ENCODE data around the gene SLC6A1. TPM values are rescaled to one million over a fixed set of nuclear protein-coding genes. Genes with fewer than 3 reads are reported as not detected.

The SLC6A1 gene
- polyA plus RNA-seq, 1 donor, result 1.3 TPM

DNA sequence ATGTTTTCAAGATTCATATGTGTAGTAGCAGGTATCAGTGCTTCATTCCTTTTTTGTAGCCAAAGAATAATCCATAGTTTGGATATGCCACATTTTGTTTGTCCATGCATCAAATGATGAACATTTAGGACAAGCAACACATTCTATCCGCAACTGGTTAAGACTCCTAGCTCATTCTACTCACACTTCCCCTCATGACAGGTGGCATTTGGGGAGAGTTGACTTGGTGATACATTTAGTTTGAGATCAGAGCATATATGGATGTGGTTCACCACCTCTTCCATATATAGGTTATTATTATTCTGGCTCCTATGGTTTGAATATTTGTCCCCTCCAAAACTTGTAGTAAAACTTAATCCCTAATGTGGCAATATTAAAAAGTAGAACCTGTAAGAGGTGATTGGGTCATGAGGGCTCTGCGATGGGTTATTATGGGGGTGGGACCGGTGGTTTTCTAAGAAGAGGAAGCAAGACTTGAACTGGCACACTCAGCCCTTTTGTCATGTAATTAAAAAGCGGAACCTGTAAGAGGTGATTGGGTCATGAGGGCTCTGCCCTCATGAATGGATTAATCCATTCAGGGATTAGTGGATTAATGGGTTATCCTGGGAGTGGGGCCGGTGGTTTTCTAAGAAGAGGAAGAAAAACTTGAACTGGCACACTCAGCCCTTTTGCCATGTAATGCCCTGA is 86.4 kb downstream of the SLC6A1 start:
- Histone ChIP-seq H3K4me3 (ENCODE audit: low read length) (no peak overlapping the region), H3K9me3 (ENCODE audit: control insufficient read depth, low read depth, low read length) (no peaks in the 10 kb centered on the region), H3K4me1 (ENCODE audit: control insufficient read depth, insufficient read depth, low read length) (no peaks in the 10 kb centered on the region), H3K27me3 (ENCODE audit: control insufficient read depth, insufficient read depth, low read length) (peaks cover 5% of the 10 kb centered on the region), H3K36me3 (ENCODE audit: control insufficient read depth, insufficient read depth, low read length) (no peaks in the 10 kb centered on the region), H3K27ac (ENCODE audit: low read length) (no peak overlapping the region)
- WGBS (ENCODE audit: insufficient coverage, low lambda C conversion rate), result no CpG with 5 or more reads among the region's 5 CpGs
- DNase-seq, result no peak

DNA sequence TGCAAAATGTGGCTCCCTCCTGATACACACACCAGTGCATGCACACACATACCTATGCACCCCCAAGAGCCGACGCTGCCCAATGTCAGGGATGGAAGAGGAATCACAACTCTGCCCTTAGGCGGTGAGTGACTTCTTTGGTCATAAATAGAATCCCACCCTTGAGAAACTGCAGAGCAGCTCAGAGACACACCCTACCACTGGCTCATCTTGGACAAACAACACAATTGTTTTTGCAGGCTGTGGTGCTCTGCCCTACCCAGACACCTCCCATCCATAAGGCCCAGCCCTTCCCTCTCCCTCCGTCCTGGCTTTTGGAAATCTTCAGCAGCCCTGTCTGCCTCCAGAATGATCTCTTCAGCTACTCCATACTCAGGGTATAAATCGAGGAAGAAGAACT is 87.9 kb downstream of the SLC6A1 start:
- Histone ChIP-seq H3K27ac (ENCODE audit: low read length) (no peak overlapping the region), H3K27me3 (ENCODE audit: control insufficient read depth, insufficient read depth, low read length) (peaks cover 5% of the 10 kb centered on the region), H3K9me3 (ENCODE audit: control insufficient read depth, low read depth, low read length) (no peaks in the 10 kb centered on the region), H3K4me1 (ENCODE audit: control insufficient read depth, insufficient read depth, low read length) (no peaks in the 10 kb centered on the region), H3K36me3 (ENCODE audit: control insufficient read depth, insufficient read depth, low read length) (no peaks in the 10 kb centered on the region), H3K4me3 (ENCODE audit: low read length) (no peak overlapping the region)
- no peak for DNase-seq
- WGBS (ENCODE audit: insufficient coverage, low lambda C conversion rate), result no CpG with 5 or more reads among the region's 5 CpGs

DNA sequence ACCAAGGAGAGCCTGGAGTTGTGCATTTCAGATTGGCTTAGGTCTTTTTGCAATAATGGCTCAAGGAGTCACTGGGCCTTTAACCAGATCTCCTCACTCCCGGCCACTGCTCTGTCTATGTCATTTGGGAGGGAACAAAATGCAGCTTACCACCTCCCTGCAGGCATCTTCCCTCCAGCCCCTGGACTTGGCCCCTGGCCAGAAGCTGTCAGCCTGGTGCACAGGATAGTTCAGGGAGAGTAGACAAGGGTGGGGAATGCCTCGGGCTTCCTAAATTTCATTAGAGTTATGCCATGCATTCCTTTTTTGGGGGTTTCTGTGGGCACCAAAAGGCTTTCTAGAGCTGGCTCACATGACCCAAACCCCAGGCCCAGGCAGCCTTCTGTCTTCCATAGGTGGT is 91.5 kb downstream of the SLC6A1 start:
- no CpG with 5 or more reads among the region's 2 CpGs for WGBS (ENCODE audit: insufficient coverage, low lambda C conversion rate)
- no peak overlapping the region for H3K4me3 ChIP-seq (ENCODE audit: low read length)
- DNase-seq, result no peak
- no peaks in the 10 kb centered on the region for H3K9me3 ChIP-seq (ENCODE audit: control insufficient read depth, low read depth, low read length)
- peaks cover 5% of the 10 kb centered on the region for H3K27me3 ChIP-seq (ENCODE audit: control insufficient read depth, insufficient read depth, low read length)
- H3K4me1 ChIP-seq (ENCODE audit: control insufficient read depth, insufficient read depth, low read length), result no peaks in the 10 kb centered on the region
- H3K27ac ChIP-seq (ENCODE audit: low read length), result no peak overlapping the region
- no peaks in the 10 kb centered on the region for H3K36me3 ChIP-seq (ENCODE audit: control insufficient read depth, insufficient read depth, low read length)

DNA sequence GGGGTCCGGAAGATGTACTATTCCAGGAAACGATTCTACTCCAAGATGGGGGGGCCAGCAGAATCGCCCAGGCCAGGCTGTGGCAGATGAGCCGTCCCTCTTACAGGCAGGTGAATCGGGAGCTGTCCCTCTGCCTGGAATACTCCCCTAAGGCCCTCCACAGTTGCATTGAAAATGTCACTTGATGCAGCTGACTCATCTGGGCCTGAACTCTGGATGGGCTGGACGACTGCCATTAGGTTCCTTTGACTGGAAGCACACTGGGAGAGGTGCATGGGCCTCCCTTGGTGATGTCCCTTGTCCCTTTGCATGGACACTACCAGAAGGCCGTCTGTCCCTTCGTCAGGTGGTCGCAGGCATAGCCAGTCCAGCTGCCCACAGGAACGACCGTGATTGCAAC is 92.1 kb downstream of the SLC6A1 start:
- Histone ChIP-seq H3K9me3 (ENCODE audit: control insufficient read depth, low read depth, low read length) (no peaks in the 10 kb centered on the region), H3K27ac (ENCODE audit: low read length) (no peak overlapping the region), H3K27me3 (ENCODE audit: control insufficient read depth, insufficient read depth, low read length) (peaks cover 5% of the 10 kb centered on the region), H3K36me3 (ENCODE audit: control insufficient read depth, insufficient read depth, low read length) (no peaks in the 10 kb centered on the region), H3K4me1 (ENCODE audit: control insufficient read depth, insufficient read depth, low read length) (no peaks in the 10 kb centered on the region), H3K4me3 (ENCODE audit: low read length) (no peak overlapping the region)
- no peak for DNase-seq
- WGBS (ENCODE audit: insufficient coverage, low lambda C conversion rate), result no CpG with 5 or more reads among the region's 11 CpGs

DNA sequence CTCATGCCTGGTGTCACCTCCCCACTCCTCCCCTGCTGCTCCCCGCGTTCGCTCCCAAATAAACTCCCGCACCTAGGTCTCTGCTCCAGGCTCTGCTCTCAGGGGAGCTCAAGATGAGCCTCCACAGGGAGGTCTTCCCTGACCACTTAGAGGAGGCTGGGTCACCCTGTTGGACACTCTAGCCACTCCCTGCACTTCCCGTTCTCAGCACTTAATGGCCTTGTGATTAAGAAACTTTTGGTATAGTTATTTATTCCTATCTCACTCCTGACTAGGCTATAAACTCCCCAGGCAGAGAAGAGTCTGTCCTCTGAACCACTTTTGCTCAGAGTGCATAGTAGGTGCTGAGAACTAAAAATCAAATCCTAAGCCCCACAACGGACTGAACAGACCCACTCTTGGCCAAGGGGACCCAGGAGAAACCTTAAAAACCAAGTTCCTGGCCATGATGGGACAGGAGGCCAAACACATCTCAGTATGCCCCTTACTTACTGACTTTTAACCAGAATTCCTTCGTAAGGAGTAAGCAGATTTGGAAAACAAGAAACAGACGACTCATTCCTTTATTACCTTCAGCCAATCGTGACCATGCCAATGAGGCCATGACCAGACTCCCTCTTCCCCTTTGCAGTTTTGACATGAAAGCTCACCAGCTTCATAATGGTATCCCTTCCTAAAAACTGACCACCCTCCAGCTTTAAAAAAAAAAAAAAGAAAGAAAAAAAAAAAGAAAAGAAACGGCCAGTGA is 92.7 kb downstream of the SLC6A1 start:
- Histone ChIP-seq H3K4me3 (ENCODE audit: low read length) (no peak overlapping the region), H3K4me1 (ENCODE audit: control insufficient read depth, insufficient read depth, low read length) (no peaks in the 10 kb centered on the region), H3K27me3 (ENCODE audit: control insufficient read depth, insufficient read depth, low read length) (peaks cover 5% of the 10 kb centered on the region), H3K9me3 (ENCODE audit: control insufficient read depth, low read depth, low read length) (no peaks in the 10 kb centered on the region), H3K36me3 (ENCODE audit: control insufficient read depth, insufficient read depth, low read length) (no peaks in the 10 kb centered on the region), H3K27ac (ENCODE audit: low read length) (no peak overlapping the region)
- no peak for DNase-seq
- no CpG with 5 or more reads among the region's 10 CpGs for WGBS (ENCODE audit: insufficient coverage, low lambda C conversion rate)

DNA sequence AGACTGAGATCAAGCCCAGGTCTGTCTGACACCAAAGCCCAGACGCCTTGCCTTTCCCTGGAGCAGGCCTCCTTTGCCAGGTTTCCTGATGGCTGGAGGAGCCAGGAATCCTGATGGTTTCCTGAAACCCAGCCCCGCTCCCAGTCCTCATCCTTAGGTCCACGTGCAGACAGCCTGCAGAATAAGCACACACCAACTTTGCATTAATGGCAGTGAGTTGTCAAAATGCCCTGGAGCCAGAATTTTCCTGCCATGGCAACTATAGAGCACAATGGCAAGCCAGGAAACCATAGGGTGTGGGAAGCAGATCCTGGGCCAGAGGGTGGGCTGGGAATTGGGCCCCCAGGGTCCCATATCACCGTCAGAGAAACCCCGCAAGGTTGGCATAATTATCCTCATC is 94.3 kb downstream of the SLC6A1 start:
- Histone ChIP-seq H3K27me3 (ENCODE audit: control insufficient read depth, insufficient read depth, low read length) (peaks cover under 1% of the 10 kb centered on the region), H3K9me3 (ENCODE audit: control insufficient read depth, low read depth, low read length) (no peaks in the 10 kb centered on the region), H3K4me3 (ENCODE audit: low read length) (no peak overlapping the region), H3K4me1 (ENCODE audit: control insufficient read depth, insufficient read depth, low read length) (no peaks in the 10 kb centered on the region), H3K27ac (ENCODE audit: low read length) (no peak overlapping the region), H3K36me3 (ENCODE audit: control insufficient read depth, insufficient read depth, low read length) (no peaks in the 10 kb centered on the region)
- no CpG with 5 or more reads among the region's 5 CpGs for WGBS (ENCODE audit: insufficient coverage, low lambda C conversion rate)
- DNase-seq, result no peak

DNA sequence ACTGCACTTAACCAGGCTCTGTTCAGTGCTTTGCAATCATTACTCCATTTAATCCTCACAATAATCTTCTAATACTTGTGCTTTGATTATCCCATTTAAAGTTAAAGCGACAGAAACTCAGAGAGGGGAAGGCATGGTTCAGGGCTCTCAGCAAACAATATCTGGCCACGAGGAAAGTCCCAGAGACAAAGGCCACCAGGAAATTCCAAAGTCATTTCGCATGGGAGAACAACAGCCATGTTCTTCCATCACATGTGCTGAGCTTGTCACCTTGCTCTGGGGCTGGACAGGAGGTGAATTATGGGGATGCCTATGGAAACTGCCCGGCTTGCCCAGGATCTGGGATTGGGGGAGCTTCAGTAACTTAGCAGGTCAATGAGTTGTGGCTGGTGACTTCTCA is 95.5 kb downstream of the SLC6A1 start:
- no peaks in the 10 kb centered on the region for H3K27me3 ChIP-seq (ENCODE audit: control insufficient read depth, insufficient read depth, low read length)
- H3K27ac ChIP-seq (ENCODE audit: low read length), result no peak overlapping the region
- no peaks in the 10 kb centered on the region for H3K36me3 ChIP-seq (ENCODE audit: control insufficient read depth, insufficient read depth, low read length)
- no CpG with 5 or more reads among the region's 4 CpGs for WGBS (ENCODE audit: insufficient coverage, low lambda C conversion rate)
- no peak for DNase-seq
- no peak overlapping the region for H3K4me3 ChIP-seq (ENCODE audit: low read length)
- H3K9me3 ChIP-seq (ENCODE audit: control insufficient read depth, low read depth, low read length), result no peaks in the 10 kb centered on the region
- no peaks in the 10 kb centered on the region for H3K4me1 ChIP-seq (ENCODE audit: control insufficient read depth, insufficient read depth, low read length)

DNA sequence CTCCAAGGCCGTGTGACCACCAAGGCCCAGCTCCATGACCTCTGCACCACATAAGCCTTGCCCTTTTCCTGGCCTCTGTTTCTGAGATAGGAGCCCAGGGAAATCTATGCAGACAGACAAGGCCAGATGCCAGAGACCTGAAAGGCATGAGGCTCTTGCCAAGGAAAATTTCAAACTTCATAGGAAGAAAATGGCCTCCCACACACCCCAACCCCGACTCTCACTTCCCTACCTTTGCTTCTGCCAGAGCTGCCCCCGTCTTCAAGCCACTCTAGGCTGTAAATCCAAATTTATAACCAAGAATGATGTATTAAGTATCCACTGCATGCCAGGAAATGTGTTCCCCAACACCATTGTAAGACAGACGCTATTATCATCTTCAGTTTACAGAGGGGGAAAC is 96.3 kb downstream of the SLC6A1 start:
- WGBS (ENCODE audit: insufficient coverage, low lambda C conversion rate), result no CpG with 5 or more reads among the region's 4 CpGs
- no peak overlapping the region for H3K27ac ChIP-seq (ENCODE audit: low read length)
- H3K27me3 ChIP-seq (ENCODE audit: control insufficient read depth, insufficient read depth, low read length), result no peaks in the 10 kb centered on the region
- no peaks in the 10 kb centered on the region for H3K4me1 ChIP-seq (ENCODE audit: control insufficient read depth, insufficient read depth, low read length)
- H3K36me3 ChIP-seq (ENCODE audit: control insufficient read depth, insufficient read depth, low read length), result no peaks in the 10 kb centered on the region
- no peak overlapping the region for H3K4me3 ChIP-seq (ENCODE audit: low read length)
- H3K9me3 ChIP-seq (ENCODE audit: control insufficient read depth, low read depth, low read length), result no peaks in the 10 kb centered on the region
- DNase-seq, result no peak

Other genes with a start within 250 kb of the SLC6A1 start
- 0.07 TPM for gene SLC6A11, start 176.5 kb upstream of the SLC6A1 start, polyA plus RNA-seq
- gene HRH1, start 161.7 kb downstream of the SLC6A1 start, polyA plus RNA-seq, result 1.4 TPM